PC-9 (cell line): ENCODE data around the gene CNN2. TPM values are rescaled to one million over a fixed set of nuclear protein-coding genes. Genes with fewer than 3 reads are reported as not detected.

Source experiments
- BruUV-seq: library from RNA; stranded (reverse); fragments of 400-500 nt; replicated peaks from 2 replicates; lab custom pipeline; 2021; lab: Mats Ljungman, UMichigan
- CTCF ChIA-PET: fragments of 300-600 bp; sonication (Branson Sonifier 250); formaldehyde crosslinking; loops from one replicate; lab custom pipeline; 2022; ENCODE audit warnings: antibody characterized with exemption; lab: Charles Lee
- POLR2A ChIA-PET: fragments of 300-600 bp; sonication (Branson Sonifier 250); formaldehyde crosslinking; loops from one replicate; lab custom pipeline; 2022; ENCODE audit warnings: antibody characterized with exemption; ENCODE audit not compliant: unreplicated experiment; lab: Charles Lee
- DNase-seq, 2 experiments: peaks; one replicate each; pipeline versions ENCODE4 v3.0.0 to v3.0.0-alpha.2; 2015 to 2022; ENCODE audit warnings: mixed read lengths in 1 of 2
- H2AFZ ChIP-seq: fragments of 200-600 bp; sonication (generic); 2 replicates; pipeline ENCODE4 v1.8.1; 2017; ENCODE audit warnings: antibody characterized with exemption
- H3F3A ChIP-seq: fragments of 200-600 bp; sonication (generic); 2 replicates; pipeline ENCODE4 v1.8.1; 2017; ENCODE audit warnings: antibody characterized with exemption, mild to moderate bottlenecking, low read depth; ENCODE audit not compliant: insufficient read depth
- H3K27ac ChIP-seq: fragments of 200-600 bp; sonication (generic); 2 replicates; pipeline ENCODE4 v1.6.1; 2016; ENCODE audit warnings: mixed run types
- H3K27me3 ChIP-seq: fragments of 200-600 bp; sonication (generic); 2 replicates; pipeline ENCODE4 v1.6.1; 2016; ENCODE audit warnings: low read depth, mixed run types; ENCODE audit not compliant: insufficient read depth
- H3K36me3 ChIP-seq: fragments of 200-600 bp; sonication (generic); 2 replicates; pipeline ENCODE4 v1.6.1; 2016; ENCODE audit warnings: low read depth, mixed run types
- H3K4me1 ChIP-seq: fragments of 200-600 bp; sonication (generic); replicated peaks from 2 replicates; pipeline ENCODE4 v1.6.1; 2016; ENCODE audit warnings: mixed run types; ENCODE audit not compliant: insufficient read depth
- H3K4me2 ChIP-seq: fragments of 200-600 bp; sonication (generic); 2 replicates; pipeline ENCODE4 v1.6.1; 2017; ENCODE audit warnings: mixed run types
- H3K4me3 ChIP-seq: fragments of 200-600 bp; sonication (generic); 2 replicates; pipeline ENCODE4 v1.6.1; 2016; ENCODE audit warnings: mixed run types
- H3K79me2 ChIP-seq: fragments of 200-600 bp; sonication (generic); 2 replicates; pipeline ENCODE4 v1.6.1; 2017; ENCODE audit warnings: low read depth, mixed run types
- H3K9me2 ChIP-seq: fragments of 200-600 bp; sonication (generic); 2 replicates; pipeline ENCODE4 v1.8.1; 2017; ENCODE audit warnings: mild to moderate bottlenecking; ENCODE audit not compliant: insufficient read depth
- H3K9me3 ChIP-seq: fragments of 200-600 bp; sonication (generic); 2 replicates; pipeline ENCODE4 v1.8.1; 2016; ENCODE audit warnings: low read depth; ENCODE audit not compliant: insufficient read depth
- H4K20me1 ChIP-seq: fragments of 200-600 bp; sonication (generic); 2 replicates; pipeline ENCODE4 v1.8.1; 2017; ENCODE audit not compliant: insufficient read depth
- CTCF ChIP-seq: fragments of 200-600 bp; sonication (generic); conservative IDR thresholded peaks from 2 replicates; pipeline ENCODE4 v1.6.1; 2017; ENCODE audit warnings: mixed run types, antibody characterized with exemption, mild to moderate bottlenecking, moderate library complexity
- EZH2 ChIP-seq: fragments of 200-600 bp; sonication (generic); IDR thresholded peaks from 2 replicates; pipeline ENCODE4 v1.8.0; 2017; ENCODE audit warnings: antibody characterized with exemption, low read depth
- intact Hi-C: fragments of 100-400 bp; cut with micrococcal nuclease; formaldehyde crosslinking; loops from one replicate; pipeline ENCODE4 v1.10.0; 2022; ENCODE audit not compliant: unreplicated experiment
- total RNA-seq: library from RNA; stranded (reverse); gene quantifications from 2 replicates; pipeline ENCODE4 v1.2.3, GENCODE V29; 2021

The CNN2 gene
- total RNA-seq, 1 experiment from 2014 or later: 206 TPM

- no peaks in the 10 kb centered on the region for H3K36me3 ChIP-seq
- no peaks in the 10 kb centered on the region for H3K9me2 ChIP-seq
- H2AFZ ChIP-seq: no peak overlapping the region
- no peaks in the 10 kb centered on the region for H3K79me2 ChIP-seq
- 0 out of 2 replicates have a peak, but pooled peaks cover 1% of the 10 kb centered on the region for H3K27me3 ChIP-seq
- TF ChIP-seq CTCF (no peak), EZH2 (no peak)
- ChIA-PET POLR2A (no interaction called here), CTCF (no interaction called here)
- H3F3A ChIP-seq: peaks cover 12% of the 10 kb centered on the region; the same call in 1 of the 2 replicates
- H3K27ac ChIP-seq: no peak overlapping the region
- DNase-seq: no peak
- no peaks in the 10 kb centered on the region for H3K9me3 ChIP-seq
- no peaks in the 10 kb centered on the region; the same call in 1 of the 2 replicates for H4K20me1 ChIP-seq
- TSS peak; percentile 2 for BruUV-seq
- H3K4me2 ChIP-seq: no peak overlapping the region
- intact Hi-C loops: no loop called here
- no peaks in the 10 kb centered on the region for H3K4me1 ChIP-seq
- H3K4me3 ChIP-seq: no peak overlapping the region
Observed at GRCh38 chr19:1006711-1007398, 19.6 kb upstream of the CNN2 start.

- no TSS peak for BruUV-seq
- Histone ChIP-seq H3K79me2 (no peaks in the 10 kb centered on the region), H3K27ac (no peak overlapping the region), H3K4me3 (no peak overlapping the region), H3K9me2 (no peaks in the 10 kb centered on the region), H3K36me3 (no peaks in the 10 kb centered on the region), H3K4me2 (no peak overlapping the region), H4K20me1 (peaks cover 3% of the 10 kb centered on the region; the same call in 1 of the 2 replicates), H3K27me3 (no peaks in the 10 kb centered on the region), H3K4me1 (no peaks in the 10 kb centered on the region), H2AFZ (no peak overlapping the region), H3F3A (peaks cover 8% of the 10 kb centered on the region; the same call in 1 of the 2 replicates), H3K9me3 (no peaks in the 10 kb centered on the region)
- ChIA-PET CTCF (no interaction called here), POLR2A (no interaction called here)
- no peak for DNase-seq
- intact Hi-C loops: no loop called here
- TF ChIP-seq CTCF (no peak), EZH2 (no peak)
Observed at GRCh38 chr19:1007399-1008251, 18.8 kb upstream of the CNN2 start.

GRCh38 chr19:1008268-1009040 lies 18.0 kb upstream of the CNN2 start:
- Histone ChIP-seq H3K27me3 (no peaks in the 10 kb centered on the region), H3K36me3 (no peaks in the 10 kb centered on the region), H3K4me3 (no peak overlapping the region), H2AFZ (no peak overlapping the region), H3K9me3 (no peaks in the 10 kb centered on the region), H3K79me2 (no peaks in the 10 kb centered on the region), H4K20me1 (peaks cover 10% of the 10 kb centered on the region), H3F3A (peaks cover 8% of the 10 kb centered on the region; the same call in 1 of the 2 replicates), H3K4me1 (no peaks in the 10 kb centered on the region), H3K4me2 (no peak overlapping the region), H3K9me2 (no peaks in the 10 kb centered on the region), H3K27ac (no peak overlapping the region)
- TF ChIP-seq CTCF: no peak
- TF ChIP-seq EZH2: no peak
- BruUV-seq: no TSS peak
- ChIA-PET CTCF (no interaction called here), POLR2A (no interaction called here)
- DNase-seq: no peak
- intact Hi-C loops: no loop called here
